ENCODE results near the gene NPL. TPM values are rescaled to one million over a fixed set of nuclear protein-coding genes. Genes with fewer than 3 reads are reported as not detected.

NPL gene
- total RNA-seq, 1 experiment from 2014 or later: 2.8 TPM

GRCh38 chr1:182778862-182779261, 10.7 kb upstream of the NPL start:
- DNase-seq (ENCODE audit: low read depth): no peak

GRCh38 chr1:182779530-182779929, 10.0 kb upstream of the NPL start:
- DNase-seq (ENCODE audit: low read depth): no peak

GRCh38 chr1:182781841-182782586, 7.6 kb upstream of the NPL start:
- DNase-seq (ENCODE audit: low read depth): peak; percentile 76

GRCh38 chr1:182782587-182782913, 7.0 kb upstream of the NPL start:
- no peak for DNase-seq (ENCODE audit: low read depth)

GRCh38 chr1:182783068-182783467, 6.5 kb upstream of the NPL start:
- peak; percentile 10 for DNase-seq (ENCODE audit: low read depth)

GRCh38 chr1:182784556-182785171, 4.9 kb upstream of the NPL start:
- DNase-seq (ENCODE audit: low read depth): peak; percentile 25

GRCh38 chr1:182785181-182785580, 4.4 kb upstream of the NPL start:
- DNase-seq (ENCODE audit: low read depth): no peak

- DNase-seq (ENCODE audit: low read depth): peak; percentile 69
Observed at GRCh38 chr1:182786223-182786994, 3.2 kb upstream of the NPL start.

GRCh38 chr1:182786995-182787324, 2.6 kb upstream of the NPL start:
- no peak for DNase-seq (ENCODE audit: low read depth)

- no peak for DNase-seq (ENCODE audit: low read depth)
Observed at GRCh38 chr1:182791281-182792179, 2.0 kb downstream of the NPL start.

- DNase-seq (ENCODE audit: low read depth): no peak
Observed at GRCh38 chr1:182794091-182794490, 4.5 kb downstream of the NPL start.

GRCh38 chr1:182794676-182795201, 5.2 kb downstream of the NPL start:
- no peak for DNase-seq (ENCODE audit: low read depth)

- no peak for DNase-seq (ENCODE audit: low read depth)
Observed at GRCh38 chr1:182795563-182796228, 6.1 kb downstream of the NPL start.

- no peak for DNase-seq (ENCODE audit: low read depth)
Observed at GRCh38 chr1:182802006-182802803, 12.6 kb downstream of the NPL start.

- DNase-seq (ENCODE audit: low read depth): no peak
Observed at GRCh38 chr1:182803846-182804245, 14.3 kb downstream of the NPL start.

- no peak for DNase-seq (ENCODE audit: low read depth)
Observed at GRCh38 chr1:182806015-182806678, 16.6 kb downstream of the NPL start.

GRCh38 chr1:182807907-182808306, 18.3 kb downstream of the NPL start:
- no peak for DNase-seq (ENCODE audit: low read depth)

GRCh38 chr1:182809414-182809957, 19.9 kb downstream of the NPL start:
- no peak for DNase-seq (ENCODE audit: low read depth)

GRCh38 chr1:182811975-182812722, 22.6 kb downstream of the NPL start:
- no peak for DNase-seq (ENCODE audit: low read depth)

Measured in Daoy (cell line).